Ovary (tissue), 9 donors: ENCODE results near the gene EGLN2. TPM values are rescaled to one million over a fixed set of nuclear protein-coding genes. Genes with fewer than 3 reads are reported as not detected.
"Not testable (repeated sequence)": the region's sequence is repeated elsewhere in the genome, so short reads cannot be mapped to it uniquely, and the experiment has no call there.

ENCODE experiments used
- DNase-seq, 5 donors: peaks; one replicate each; pipeline ENCODE4 v3.0.0-alpha.2; 2019 to 2020
- H3K27ac ChIP-seq, 2 donors: fragments of 200-600 bp; one replicate each; pipeline versions ENCODE4 v1.5.1 to v1.8.0; 2019 to 2022
- H3K27me3 ChIP-seq: fragments of 200-600 bp; one replicate; pipeline ENCODE4 v1.8.0; 2022
- H3K36me3 ChIP-seq: fragments of 200-600 bp; sonication (generic); one replicate; pipeline ENCODE4 v1.5.1; 2019
- H3K4me1 ChIP-seq: one replicate; pipeline ENCODE4 v1.8.1; 2013; ENCODE audit warnings: mild to moderate bottlenecking, moderate library complexity; ENCODE audit not compliant: insufficient read depth
- H3K4me3 ChIP-seq: fragments of 200-600 bp; sonication (generic); one replicate; pipeline ENCODE4 v1.5.1; 2017
- H3K9me3 ChIP-seq, 2 donors: fragments of 200-600 bp in 1 of 2; sonication (generic) in 1 of 2; one replicate each; pipeline versions ENCODE4 v1.5.1 to v1.8.1; 2013 to 2019; ENCODE audit warnings: mild to moderate bottlenecking in 1 of 2, moderate library complexity in 1 of 2
- WGBS, 3 donors: extraction: QIAGEN DNeasy Blood & Tissue Kit in 1 of 3; methylation state at CpG; one replicate each; pipeline versions ENCODE4 v1.1.5 to v1.1.7; 2013 to 2017; 5-methylcytosine and 5-hydroxymethylcytosine counted together
- intact Hi-C, 4 donors: fragments of 100-400 bp; cut with DNase I; formaldehyde crosslinking; loops; one replicate each; pipeline versions ENCODE4 v1.11.0 to v1.15.1; 2022 to 2023
- polyA plus RNA-seq, 2 donors: library from polyadenylated mRNA; stranded (reverse); fragments of 200-250 nt in 1 of 2; fragments of 350-450 nt in 1 of 2; fragmentation: Illumina TruSeq in 1 of 2; extraction: RNeasy Lipid Tissue Mini Kit (QIAGEN cat#74804) in 1 of 2; gene quantifications; one replicate each; pipeline ENCODE4 v1.2.3, GENCODE V29; 2013 to 2014
- total RNA-seq, 7 donors: library from RNA; depleted of rRNA in 2 of 7; stranded (reverse); fragments of >200 nt in 2 of 7; fragmentation: NEBNext Ultra II Directional in 3 of 7; extraction: Animal tissue kit (Norgen Biotek cat#: 25700) in 3 of 7; gene quantifications; one replicate each; pipeline versions ENCODE4 v1.1.0 to v1.2.4, GENCODE V29; 2016 to 2023
- donor health status: DM: no; HTN: no; CAD: no; lungs with moderate emphysema.
- donor health status: DM: no; HTN: no; CAD: no.
- donor health status: Bipolar disorder and iron deficiency.
- donor health status: DM: yes; HTN: yes; CAD: no.
- donor health status: DM: no; HTN: no; CAD: no.
- donor health status: DM: yes; HTN: yes; CAD: no.

Gene EGLN2
- total and polyA plus RNA-seq, 9 donors: 43.6 to 121 (median 95.8) TPM

DNA sequence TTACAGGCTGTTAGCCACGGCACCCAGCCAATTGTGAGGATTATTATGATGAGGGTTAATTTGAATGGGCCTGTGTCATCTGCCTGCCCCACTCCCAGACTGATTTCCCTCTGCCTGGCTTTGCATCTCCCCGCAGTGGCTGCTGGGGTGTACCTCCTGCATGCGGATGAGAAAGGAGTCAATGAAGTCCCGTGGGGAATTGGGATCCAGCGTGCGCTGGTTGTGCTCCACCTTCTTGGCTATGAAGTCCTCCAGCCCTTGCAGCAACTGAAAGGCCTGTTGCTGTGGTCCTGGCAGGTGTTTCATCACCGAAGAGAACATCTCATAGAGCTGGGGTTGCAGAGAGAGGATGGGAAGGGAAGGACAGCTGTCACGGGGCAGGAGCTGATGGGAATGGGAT is 47.7 kb downstream of the EGLN2 start:
- DNase-seq, intact Hi-C loops, H3K4me1 ChIP-seq, H3K27ac ChIP-seq, H3K27me3 ChIP-seq, H3K4me3 ChIP-seq, H3K36me3 ChIP-seq, H3K9me3 ChIP-seq: not testable (repeated sequence)
- 80 to 88% (median 87%) methylated on average over 8 of the region's 8 CpGs for WGBS, 3 donors

DNA sequence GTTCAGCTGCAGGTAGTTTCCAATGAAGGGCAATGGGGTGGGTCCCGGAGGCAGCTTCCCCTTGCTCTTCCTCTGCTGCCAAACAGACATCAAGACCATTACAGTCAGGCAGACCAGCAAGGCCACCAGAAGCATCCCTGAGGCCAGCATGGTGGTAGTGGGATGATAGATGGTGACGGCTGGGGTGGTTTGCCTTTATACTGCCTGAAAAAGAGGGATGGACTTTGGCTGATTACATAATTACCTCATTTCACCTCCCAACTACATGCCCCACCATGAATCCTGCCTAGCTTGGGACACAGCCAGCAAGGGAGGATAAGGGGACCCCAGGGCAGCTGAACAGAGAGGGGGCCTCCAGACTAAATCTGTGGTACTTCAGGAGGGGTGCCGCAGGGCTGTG is 51.3 kb downstream of the EGLN2 start, which contains the start of gene CYP2A6:
TSS of gene CYP2A6 (minus strand) at position 171 of the 400 bp plus-strand sequence. CDS start at position 150, 21 bp downstream.
- 85 to 95% (median 92%) methylated on average over 3 of the region's 3 CpGs for WGBS, 3 donors
- H3K36me3 ChIP-seq, H3K4me1 ChIP-seq, H3K9me3 ChIP-seq, H3K27ac ChIP-seq, DNase-seq, intact Hi-C loops, H3K4me3 ChIP-seq, H3K27me3 ChIP-seq: not testable (repeated sequence)

DNA sequence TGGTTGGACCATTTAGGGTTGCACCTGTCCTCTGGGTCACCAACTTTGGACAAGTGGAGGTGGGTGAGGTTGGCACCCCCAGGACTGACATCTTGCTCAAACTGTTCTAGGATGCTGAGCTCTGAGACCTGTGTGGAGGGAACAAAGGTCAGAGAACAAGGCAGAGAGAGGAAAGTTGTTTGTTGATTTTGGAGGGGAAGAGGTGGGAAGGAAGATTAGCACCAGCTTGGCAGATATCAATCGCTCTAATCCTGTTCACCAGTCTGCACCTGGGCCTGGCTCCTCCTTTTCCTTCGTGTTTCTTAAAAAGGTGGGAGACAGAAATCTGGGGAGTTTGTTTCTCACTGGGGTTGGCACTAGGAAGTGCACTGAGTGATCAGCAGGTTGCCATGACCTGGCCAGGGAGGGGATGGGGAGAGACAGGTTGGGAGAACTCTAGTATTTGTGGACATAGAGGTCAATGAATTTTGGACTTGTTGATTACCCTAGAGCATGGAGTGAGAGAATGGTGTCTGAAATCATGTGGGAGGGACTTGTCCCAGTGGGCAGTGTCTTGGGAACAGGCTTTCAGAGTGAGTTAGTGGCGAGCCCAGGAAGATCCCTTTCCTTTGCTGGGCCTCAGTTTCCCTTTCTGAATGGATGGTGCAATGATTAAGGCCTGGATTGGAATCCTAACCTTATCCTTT is 53.6 kb downstream of the EGLN2 start:
- DNase-seq, H3K27me3 ChIP-seq, H3K9me3 ChIP-seq, intact Hi-C loops, H3K4me3 ChIP-seq, H3K27ac ChIP-seq, H3K36me3 ChIP-seq, H3K4me1 ChIP-seq: not testable (repeated sequence)
- 89 to 94% (median 92%) methylated on average over 2 of the region's 3 CpGs for WGBS, 3 donors

Other genes with a start within 250 kb of the EGLN2 start
- 10 to 100 TPM; 23.4 to 48.7 (median 33.8) TPM for gene SHKBP1, start 222.3 kb upstream of the EGLN2 start, total RNA-seq
- gene SHKBP1, start 222.3 kb upstream of the EGLN2 start, polyA plus RNA-seq: 10 to 100 TPM; 16.3 to 34.8 TPM
- gene LTBP4, start 197.8 kb upstream of the EGLN2 start, total RNA-seq: 100 to 1,000 TPM; 214 to 840 (median 547) TPM
- gene LTBP4, start 197.8 kb upstream of the EGLN2 start, polyA plus RNA-seq: 100 to 1,000 TPM; 152 to 488 TPM
- gene NUMBL, start 108.5 kb upstream of the EGLN2 start, total RNA-seq: 10 to 100 TPM; 38.7 to 88.9 (median 69.3) TPM
- gene NUMBL, start 108.5 kb upstream of the EGLN2 start, polyA plus RNA-seq: 10 to 100 TPM in 1 of 2 donors, 1 to 10 TPM in 1; 6.7 to 32.9 TPM
- 10 to 100 TPM; 24.0 to 51.2 (median 42.5) TPM for gene COQ8B, start 82.3 kb upstream of the EGLN2 start, total RNA-seq
- gene COQ8B, start 82.3 kb upstream of the EGLN2 start, polyA plus RNA-seq: 10 to 100 TPM in 1 of 2 donors, 1 to 10 TPM in 1; 8.3 to 41.5 TPM
- gene ITPKC, start 82.1 kb upstream of the EGLN2 start, total RNA-seq: 100 to 1,000 TPM in 1 of 7 donors, 10 to 100 TPM in 6; 14.2 to 117 (median 22.4) TPM
- gene ITPKC, start 82.1 kb upstream of the EGLN2 start, polyA plus RNA-seq: 10 to 100 TPM in 1 of 2 donors, 1 to 10 TPM in 1; 6.5 to 14.3 TPM
- 1 to 10 TPM; 2.1 to 6.5 (median 3.7) TPM for gene ACTMAP, start 48.7 kb upstream of the EGLN2 start, total RNA-seq
- 1 to 10 TPM; 3.0 to 6.4 TPM for gene ACTMAP, start 48.7 kb upstream of the EGLN2 start, polyA plus RNA-seq
- 10 to 100 TPM; 48.9 to 80.7 (median 72.4) TPM for gene SNRPA, start 48.0 kb upstream of the EGLN2 start, total RNA-seq
- 10 to 100 TPM; 56.4 to 83.9 TPM for gene SNRPA, start 48.0 kb upstream of the EGLN2 start, polyA plus RNA-seq
- gene MIA, start 23.7 kb upstream of the EGLN2 start, total RNA-seq: 1 to 10 TPM in 5 of 7 donors, not detected in 2; 1.7 to 3.9 (median 2.6) TPM
- gene MIA, start 23.7 kb upstream of the EGLN2 start, polyA plus RNA-seq: 1 to 10 TPM in 1 of 2 donors, not detected in 1; 1.9 TPM
- 10 to 100 TPM in 6 of 7 donors, 1 to 10 TPM in 1; 9.1 to 32.9 (median 19.3) TPM for gene RAB4B, start 20.9 kb upstream of the EGLN2 start, total RNA-seq
- 10 to 100 TPM in 1 of 2 donors, 1 to 10 TPM in 1; 6.5 to 18.9 TPM for gene RAB4B, start 20.9 kb upstream of the EGLN2 start, polyA plus RNA-seq
- gene CYP2A6, start 51.3 kb downstream of the EGLN2 start, total RNA-seq: 1 to 10 TPM in 4 of 7 donors, under 1 TPM in 3; 0.25 to 2.7 (median 1.2) TPM
- gene CYP2A6, start 51.3 kb downstream of the EGLN2 start, polyA plus RNA-seq: 1 to 10 TPM; 1.2 to 3.4 TPM
- gene CYP2A7, start 83.0 kb downstream of the EGLN2 start, total RNA-seq: 1 to 10 TPM in 1 of 7 donors, under 1 TPM in 3, not detected in 3; 0.45 to 1.6 (median 0.69) TPM
- gene CYP2A7, start 83.0 kb downstream of the EGLN2 start, polyA plus RNA-seq: under 1 TPM; 0.37 to 0.67 TPM
- gene CYP2B6, start 192.1 kb downstream of the EGLN2 start, total RNA-seq: under 1 TPM in 3 of 7 donors, not detected in 4; 0.15 to 0.33 (median 0.15) TPM
- not detected for gene CYP2B6, start 192.1 kb downstream of the EGLN2 start, polyA plus RNA-seq